AG09309 (cell line): ENCODE results near the gene SAMD4A.

Source experiments
- DNase-seq: peaks from one replicate; pipeline ENCODE4 v3.0.0-alpha.2; 2010; ENCODE audit warnings: low read depth
- H3K4me3 ChIP-seq: 2 replicates; pipeline ENCODE4 v1.5.1; 2011; ENCODE audit warnings: mild to moderate bottlenecking, low read depth, low read length, moderate library complexity; ENCODE audit not compliant: control insufficient read depth
- TF ChIP-seq, protein P1 (sequence below): IDR thresholded peaks from 2 replicates; pipeline ENCODE4 v1.5.1; 2011; ENCODE audit warnings: mild to moderate bottlenecking, low read depth, low read length, inconsistent platforms; ENCODE audit not compliant: insufficient read depth, control insufficient read depth; ENCODE audit errors: missing control alignments

The SAMD4A gene

GRCh38 chr14:54781080-54781479 lies 214.2 kb downstream of the SAMD4A start:
- no peak for DNase-seq
- H3K4me3 ChIP-seq: no peak overlapping the region
- TF ChIP-seq, protein P1, sequence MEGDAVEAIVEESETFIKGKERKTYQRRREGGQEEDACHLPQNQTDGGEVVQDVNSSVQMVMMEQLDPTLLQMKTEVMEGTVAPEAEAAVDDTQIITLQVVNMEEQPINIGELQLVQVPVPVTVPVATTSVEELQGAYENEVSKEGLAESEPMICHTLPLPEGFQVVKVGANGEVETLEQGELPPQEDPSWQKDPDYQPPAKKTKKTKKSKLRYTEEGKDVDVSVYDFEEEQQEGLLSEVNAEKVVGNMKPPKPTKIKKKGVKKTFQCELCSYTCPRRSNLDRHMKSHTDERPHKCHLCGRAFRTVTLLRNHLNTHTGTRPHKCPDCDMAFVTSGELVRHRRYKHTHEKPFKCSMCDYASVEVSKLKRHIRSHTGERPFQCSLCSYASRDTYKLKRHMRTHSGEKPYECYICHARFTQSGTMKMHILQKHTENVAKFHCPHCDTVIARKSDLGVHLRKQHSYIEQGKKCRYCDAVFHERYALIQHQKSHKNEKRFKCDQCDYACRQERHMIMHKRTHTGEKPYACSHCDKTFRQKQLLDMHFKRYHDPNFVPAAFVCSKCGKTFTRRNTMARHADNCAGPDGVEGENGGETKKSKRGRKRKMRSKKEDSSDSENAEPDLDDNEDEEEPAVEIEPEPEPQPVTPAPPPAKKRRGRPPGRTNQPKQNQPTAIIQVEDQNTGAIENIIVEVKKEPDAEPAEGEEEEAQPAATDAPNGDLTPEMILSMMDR: no peak

GRCh38 chr14:54781961-54782750 lies 215.2 kb downstream of the SAMD4A start:
- no peak for DNase-seq
- no peak overlapping the region for H3K4me3 ChIP-seq
- TF ChIP-seq, protein P1: no peak

DNA sequence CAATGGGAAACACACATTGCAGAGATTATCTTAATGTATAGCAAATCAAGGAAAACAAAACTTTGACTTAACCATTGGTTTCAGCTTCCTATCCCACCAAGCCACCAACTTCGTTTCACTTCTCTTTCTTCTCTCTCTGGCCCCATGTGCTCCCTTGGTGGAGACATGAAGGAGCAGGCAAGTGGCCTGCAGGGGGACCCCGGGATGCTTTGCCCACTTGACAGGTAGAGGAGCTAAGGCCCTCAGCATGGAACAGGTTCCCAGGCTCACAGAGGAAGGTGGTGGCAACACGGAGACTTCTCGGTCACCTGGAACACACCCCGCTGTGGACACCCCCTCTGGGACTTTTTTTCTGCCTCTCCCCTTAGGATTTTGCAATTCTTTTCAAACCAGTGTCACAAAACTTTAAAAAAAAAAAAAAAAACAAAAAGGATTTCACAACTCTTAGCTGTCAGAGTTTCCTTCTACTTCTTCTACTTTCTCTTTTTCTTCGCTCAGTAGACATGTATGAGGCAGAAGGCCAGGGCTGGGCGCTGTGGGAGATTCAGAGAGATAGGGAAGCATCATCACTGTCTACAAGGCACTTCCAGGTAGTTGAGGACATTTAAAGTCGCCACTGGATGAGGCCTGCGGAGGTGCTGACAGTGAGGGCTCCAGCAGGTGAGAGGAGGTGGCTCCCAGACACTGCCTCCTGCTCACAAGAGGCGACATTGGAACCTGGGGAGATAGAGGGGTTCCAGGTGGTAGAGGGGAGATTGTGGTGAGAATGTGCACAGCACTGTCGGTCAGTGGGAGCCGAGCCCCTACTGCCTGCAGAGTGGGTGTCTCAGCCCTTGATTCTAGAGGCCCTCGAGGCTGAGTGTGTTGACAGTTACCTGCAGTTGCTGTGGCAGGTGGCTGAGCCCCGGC lies 216.1 kb downstream of the SAMD4A start:
- TF ChIP-seq, protein P1: no peak
- no peak for DNase-seq
- H3K4me3 ChIP-seq: no peak overlapping the region

DNA sequence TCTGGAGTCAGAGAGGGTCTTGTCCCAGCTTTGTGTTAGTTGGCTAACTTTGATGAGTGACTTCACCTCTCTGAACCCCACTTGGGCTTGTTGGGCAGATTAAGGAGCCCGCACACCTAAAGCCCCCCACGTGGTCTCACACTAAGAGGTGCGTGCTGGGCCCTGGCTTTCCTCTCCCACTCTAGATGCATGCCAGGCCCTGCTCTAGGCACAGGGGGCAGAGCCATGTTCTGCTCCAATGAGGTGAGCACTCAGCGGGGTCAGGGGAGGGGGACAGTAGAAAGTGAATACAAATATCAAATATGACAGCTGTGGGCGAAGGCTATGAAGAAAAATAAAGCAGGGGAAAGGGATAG lies 216.7 kb downstream of the SAMD4A start:
- H3K4me3 ChIP-seq: no peak overlapping the region
- TF ChIP-seq, protein P1: no peak
- no peak for DNase-seq

DNA sequence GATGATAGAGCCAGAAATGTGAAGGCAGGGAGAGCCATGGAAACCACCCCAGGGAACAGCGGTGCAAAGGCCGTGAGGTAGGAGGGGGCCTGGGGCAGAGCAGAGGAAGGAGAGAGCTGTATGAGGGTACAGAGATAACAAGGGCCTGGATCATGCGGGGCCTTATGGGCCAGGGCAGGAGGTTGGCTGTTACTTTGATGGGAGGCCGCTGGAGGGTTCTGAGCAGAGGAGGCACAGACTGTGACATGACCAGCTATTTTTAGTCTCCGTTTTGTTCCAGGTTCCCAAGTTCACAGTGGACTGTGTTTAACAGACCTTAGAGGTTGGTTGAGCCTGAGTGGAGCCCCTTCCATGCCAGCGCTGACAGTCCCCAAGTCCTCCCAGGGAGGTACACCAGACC lies 217.1 kb downstream of the SAMD4A start:
- TF ChIP-seq, protein P1: no peak
- DNase-seq: no peak
- no peak overlapping the region for H3K4me3 ChIP-seq

- no peak for DNase-seq
- H3K4me3 ChIP-seq: no peak overlapping the region
- TF ChIP-seq, protein P1: no peak
These were observed 217.7 kb downstream of the SAMD4A start for GRCh38 chr14:54784657-54785056.
